ENCODE results near the gene CCDC51.

The CCDC51 gene

GRCh38 chr3:48445277-48445882 is 5.5 kb upstream of the CCDC51 start:
- H3K4me3 ChIP-seq (ENCODE audit: low read depth, low read length) = peak overlapping the region; percentile 100
- H3K36me3 ChIP-seq (ENCODE audit: control insufficient read depth, insufficient read depth, low read length) = peaks cover 40% of the 10 kb centered on the region
- H3K9me3 ChIP-seq (ENCODE audit: control insufficient read depth, insufficient read depth, low read depth, low read length) = no peaks in the 10 kb centered on the region
- H3K9ac ChIP-seq (ENCODE audit: low read length) = peak overlapping the region; percentile 96
- no peaks in the 10 kb centered on the region for H3K27me3 ChIP-seq (ENCODE audit: control insufficient read depth, insufficient read depth, low read length)
- H3K27ac ChIP-seq (ENCODE audit: low read depth, low read length) = no peak overlapping the region
- peaks cover 17% of the 10 kb centered on the region; the same call in 1 of the 2 replicates for H3K4me1 ChIP-seq (ENCODE audit: control insufficient read depth, insufficient read depth, low read length)

GRCh38 chr3:48441940-48442339 is 2.0 kb upstream of the CCDC51 start:
- peaks cover 12% of the 10 kb centered on the region; the same call in 1 of the 2 replicates for H3K4me1 ChIP-seq (ENCODE audit: control insufficient read depth, insufficient read depth, low read length)
- peaks cover 35% of the 10 kb centered on the region for H3K36me3 ChIP-seq (ENCODE audit: control insufficient read depth, insufficient read depth, low read length)
- no peaks in the 10 kb centered on the region for H3K27me3 ChIP-seq (ENCODE audit: control insufficient read depth, insufficient read depth, low read length)
- H3K4me3 ChIP-seq (ENCODE audit: low read depth, low read length) = peak overlapping the region; percentile 81; the same call in 1 of the 2 replicates
- no peak overlapping the region for H3K27ac ChIP-seq (ENCODE audit: low read depth, low read length)
- H3K9ac ChIP-seq (ENCODE audit: low read length) = no peak overlapping the region
- H3K9me3 ChIP-seq (ENCODE audit: control insufficient read depth, insufficient read depth, low read depth, low read length) = no peaks in the 10 kb centered on the region

- H3K9ac ChIP-seq (ENCODE audit: low read length) = peak overlapping the region; percentile 93
- H3K27me3 ChIP-seq (ENCODE audit: control insufficient read depth, insufficient read depth, low read length) = no peaks in the 10 kb centered on the region
- H3K4me3 ChIP-seq (ENCODE audit: low read depth, low read length) = peak overlapping the region; percentile 81
- peaks cover 12% of the 10 kb centered on the region; the same call in 1 of the 2 replicates for H3K4me1 ChIP-seq (ENCODE audit: control insufficient read depth, insufficient read depth, low read length)
- peaks cover 35% of the 10 kb centered on the region for H3K36me3 ChIP-seq (ENCODE audit: control insufficient read depth, insufficient read depth, low read length)
- H3K9me3 ChIP-seq (ENCODE audit: control insufficient read depth, insufficient read depth, low read depth, low read length) = no peaks in the 10 kb centered on the region
- H3K27ac ChIP-seq (ENCODE audit: low read depth, low read length) = peak overlapping the region; percentile 82; the same call in 1 of the 2 replicates
These were observed 655 bp upstream of the CCDC51 start for GRCh38 chr3:48440590-48440958.

- Histone ChIP-seq H3K9ac (ENCODE audit: low read length) (no peak overlapping the region), H3K36me3 (ENCODE audit: control insufficient read depth, insufficient read depth, low read length) (peaks cover 34% of the 10 kb centered on the region), H3K4me3 (ENCODE audit: low read depth, low read length) (no peak overlapping the region), H3K4me1 (ENCODE audit: control insufficient read depth, insufficient read depth, low read length) (peaks cover 16% of the 10 kb centered on the region; the same call in 1 of the 2 replicates), H3K27me3 (ENCODE audit: control insufficient read depth, insufficient read depth, low read length) (no peaks in the 10 kb centered on the region), H3K9me3 (ENCODE audit: control insufficient read depth, insufficient read depth, low read depth, low read length) (no peaks in the 10 kb centered on the region), H3K27ac (ENCODE audit: low read depth, low read length) (no peak overlapping the region)
These were observed 2.1 kb downstream of the CCDC51 start for GRCh38 chr3:48437812-48438211.

GRCh38 chr3:48436855-48437254 is 3.1 kb downstream of the CCDC51 start:
- H3K27me3 ChIP-seq (ENCODE audit: control insufficient read depth, insufficient read depth, low read length) = no peaks in the 10 kb centered on the region
- H3K9ac ChIP-seq (ENCODE audit: low read length) = no peak overlapping the region
- H3K9me3 ChIP-seq (ENCODE audit: control insufficient read depth, insufficient read depth, low read depth, low read length) = no peaks in the 10 kb centered on the region
- H3K4me3 ChIP-seq (ENCODE audit: low read depth, low read length) = no peak overlapping the region
- H3K4me1 ChIP-seq (ENCODE audit: control insufficient read depth, insufficient read depth, low read length) = peaks cover 22% of the 10 kb centered on the region; the same call in 1 of the 2 replicates
- peaks cover 35% of the 10 kb centered on the region for H3K36me3 ChIP-seq (ENCODE audit: control insufficient read depth, insufficient read depth, low read length)
- no peak overlapping the region for H3K27ac ChIP-seq (ENCODE audit: low read depth, low read length)

- no peaks in the 10 kb centered on the region for H3K9me3 ChIP-seq (ENCODE audit: control insufficient read depth, insufficient read depth, low read depth, low read length)
- peaks cover 34% of the 10 kb centered on the region for H3K36me3 ChIP-seq (ENCODE audit: control insufficient read depth, insufficient read depth, low read length)
- H3K4me3 ChIP-seq (ENCODE audit: low read depth, low read length) = no peak overlapping the region
- H3K4me1 ChIP-seq (ENCODE audit: control insufficient read depth, insufficient read depth, low read length) = peaks cover 18% of the 10 kb centered on the region; the same call in 1 of the 2 replicates
- H3K9ac ChIP-seq (ENCODE audit: low read length) = no peak overlapping the region
- H3K27me3 ChIP-seq (ENCODE audit: control insufficient read depth, insufficient read depth, low read length) = no peaks in the 10 kb centered on the region
- no peak overlapping the region for H3K27ac ChIP-seq (ENCODE audit: low read depth, low read length)
These were observed 3.5 kb downstream of the CCDC51 start for GRCh38 chr3:48436477-48436787.

- Histone ChIP-seq H3K27ac (ENCODE audit: low read depth, low read length) (no peak overlapping the region), H3K4me1 (ENCODE audit: control insufficient read depth, insufficient read depth, low read length) (peaks cover 19% of the 10 kb centered on the region), H3K36me3 (ENCODE audit: control insufficient read depth, insufficient read depth, low read length) (peaks cover 32% of the 10 kb centered on the region), H3K9ac (ENCODE audit: low read length) (no peak overlapping the region), H3K4me3 (ENCODE audit: low read depth, low read length) (no peak overlapping the region), H3K27me3 (ENCODE audit: control insufficient read depth, insufficient read depth, low read length) (no peaks in the 10 kb centered on the region), H3K9me3 (ENCODE audit: control insufficient read depth, insufficient read depth, low read depth, low read length) (no peaks in the 10 kb centered on the region)
These were observed 4.0 kb downstream of the CCDC51 start for GRCh38 chr3:48435774-48436476.

- peaks cover 26% of the 10 kb centered on the region for H3K4me1 ChIP-seq (ENCODE audit: control insufficient read depth, insufficient read depth, low read length)
- H3K9me3 ChIP-seq (ENCODE audit: control insufficient read depth, insufficient read depth, low read depth, low read length) = no peaks in the 10 kb centered on the region
- peaks cover 32% of the 10 kb centered on the region for H3K36me3 ChIP-seq (ENCODE audit: control insufficient read depth, insufficient read depth, low read length)
- peak overlapping the region; percentile 8 for H3K9ac ChIP-seq (ENCODE audit: low read length)
- no peak overlapping the region for H3K4me3 ChIP-seq (ENCODE audit: low read depth, low read length)
- no peak overlapping the region for H3K27ac ChIP-seq (ENCODE audit: low read depth, low read length)
- H3K27me3 ChIP-seq (ENCODE audit: control insufficient read depth, insufficient read depth, low read length) = no peaks in the 10 kb centered on the region
These were observed 4.7 kb downstream of the CCDC51 start for GRCh38 chr3:48435223-48435595.

GRCh38 chr3:48434591-48435222 is 5.2 kb downstream of the CCDC51 start:
- Histone ChIP-seq H3K36me3 (ENCODE audit: control insufficient read depth, insufficient read depth, low read length) (peaks cover 32% of the 10 kb centered on the region), H3K9me3 (ENCODE audit: control insufficient read depth, insufficient read depth, low read depth, low read length) (no peaks in the 10 kb centered on the region), H3K9ac (ENCODE audit: low read length) (peak overlapping the region; percentile 8), H3K27me3 (ENCODE audit: control insufficient read depth, insufficient read depth, low read length) (no peaks in the 10 kb centered on the region), H3K4me3 (ENCODE audit: low read depth, low read length) (no peak overlapping the region), H3K4me1 (ENCODE audit: control insufficient read depth, insufficient read depth, low read length) (peaks cover 28% of the 10 kb centered on the region), H3K27ac (ENCODE audit: low read depth, low read length) (no peak overlapping the region)

GRCh38 chr3:48433472-48434118 is 6.3 kb downstream of the CCDC51 start:
- Histone ChIP-seq H3K4me1 (ENCODE audit: control insufficient read depth, insufficient read depth, low read length) (peaks cover 23% of the 10 kb centered on the region), H3K27ac (ENCODE audit: low read depth, low read length) (no peak overlapping the region), H3K27me3 (ENCODE audit: control insufficient read depth, insufficient read depth, low read length) (no peaks in the 10 kb centered on the region), H3K36me3 (ENCODE audit: control insufficient read depth, insufficient read depth, low read length) (peaks cover 32% of the 10 kb centered on the region), H3K9me3 (ENCODE audit: control insufficient read depth, insufficient read depth, low read depth, low read length) (no peaks in the 10 kb centered on the region), H3K4me3 (ENCODE audit: low read depth, low read length) (no peak overlapping the region), H3K9ac (ENCODE audit: low read length) (no peak overlapping the region)
